ENCODE results near the gene DDX39B. TPM values are rescaled to one million over a fixed set of nuclear protein-coding genes. Genes with fewer than 3 reads are reported as not detected.

Gene DDX39B
- total RNA-seq, 6 experiments from 2014 or later = 85.2 to 145 (median 102) TPM

DNA sequence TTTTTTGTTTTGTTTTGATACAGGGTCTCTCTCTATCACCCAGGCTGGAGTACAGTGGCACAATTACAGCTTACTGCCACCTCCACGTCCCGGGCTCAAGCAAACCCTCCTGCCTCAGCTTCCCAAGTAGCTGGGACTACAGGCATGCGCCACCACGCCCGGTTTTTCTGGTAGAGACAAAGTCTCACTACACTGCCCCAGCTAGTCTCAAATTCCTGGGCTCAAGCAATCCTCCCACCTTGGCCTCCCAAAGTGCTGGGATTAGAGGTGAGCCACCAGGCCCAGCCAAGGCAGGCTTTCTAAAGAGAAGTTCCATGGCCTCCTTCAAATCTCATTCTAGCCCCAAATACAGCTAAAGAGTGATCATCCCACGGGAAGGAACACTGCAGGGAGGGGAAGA lies 7.8 kb downstream of the DDX39B start:
- intact Hi-C loops (cut with DNase I) = no loop called here

DNA sequence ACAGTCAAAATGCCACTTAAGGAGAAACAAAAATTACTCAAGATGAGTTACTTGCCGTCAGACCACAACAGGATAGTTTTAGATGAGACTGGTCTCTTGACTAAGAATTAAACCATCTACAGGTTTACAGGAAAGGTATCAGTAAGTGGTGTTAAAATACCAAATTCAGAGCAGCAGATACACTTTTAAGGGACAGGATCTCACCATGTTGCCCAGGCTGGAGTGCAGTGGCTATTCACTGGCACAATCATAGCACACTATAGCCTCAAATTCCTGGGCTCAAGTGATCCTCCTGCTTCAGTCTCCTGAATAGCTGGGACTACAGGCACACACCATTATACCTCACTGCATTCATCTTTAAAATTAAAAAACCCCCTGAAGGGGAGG lies 8.4 kb downstream of the DDX39B start:
- Histone ChIP-seq H3K27ac (no peak overlapping the region), H3K4me1 (peaks cover 0 to under 1% (median 0%) of the 10 kb centered on the region in 4 donors), H3K36me3 (peaks cover 12 to 86% (median 47%) of the 10 kb centered on the region in 4 donors), H3K27me3 (no peaks in the 10 kb centered on the region), H3K9me3 (no peaks in the 10 kb centered on the region), H3K4me3 (no peak overlapping the region)
- 86% methylated on average over 1 of the region's 1 CpG for WGBS (ENCODE audit: insufficient coverage, low coverage, low lambda C conversion rate, missing lambda C conversion rate)
- intact Hi-C loops (cut with DNase I) = no loop called here
- no peak for ATAC-seq
- TF ChIP-seq POLR2A (IDR thresholded peaks at IDR 0.05) = no peak
- TF ChIP-seq, protein P1, sequence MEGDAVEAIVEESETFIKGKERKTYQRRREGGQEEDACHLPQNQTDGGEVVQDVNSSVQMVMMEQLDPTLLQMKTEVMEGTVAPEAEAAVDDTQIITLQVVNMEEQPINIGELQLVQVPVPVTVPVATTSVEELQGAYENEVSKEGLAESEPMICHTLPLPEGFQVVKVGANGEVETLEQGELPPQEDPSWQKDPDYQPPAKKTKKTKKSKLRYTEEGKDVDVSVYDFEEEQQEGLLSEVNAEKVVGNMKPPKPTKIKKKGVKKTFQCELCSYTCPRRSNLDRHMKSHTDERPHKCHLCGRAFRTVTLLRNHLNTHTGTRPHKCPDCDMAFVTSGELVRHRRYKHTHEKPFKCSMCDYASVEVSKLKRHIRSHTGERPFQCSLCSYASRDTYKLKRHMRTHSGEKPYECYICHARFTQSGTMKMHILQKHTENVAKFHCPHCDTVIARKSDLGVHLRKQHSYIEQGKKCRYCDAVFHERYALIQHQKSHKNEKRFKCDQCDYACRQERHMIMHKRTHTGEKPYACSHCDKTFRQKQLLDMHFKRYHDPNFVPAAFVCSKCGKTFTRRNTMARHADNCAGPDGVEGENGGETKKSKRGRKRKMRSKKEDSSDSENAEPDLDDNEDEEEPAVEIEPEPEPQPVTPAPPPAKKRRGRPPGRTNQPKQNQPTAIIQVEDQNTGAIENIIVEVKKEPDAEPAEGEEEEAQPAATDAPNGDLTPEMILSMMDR (IDR thresholded peaks at IDR 0.05) = no peak
- DNase-seq = no peak

More for the DNA sequence above, 7.8 kb downstream of the DDX39B start:
- H3K4me3 ChIP-seq = no peak overlapping the region
- peaks cover 12 to 92% (median 50%) of the 10 kb centered on the region in 4 donors for H3K36me3 ChIP-seq
- 93% methylated on average over 6 of the region's 6 CpGs for WGBS (ENCODE audit: insufficient coverage, low coverage, low lambda C conversion rate, missing lambda C conversion rate)
- DNase-seq = no peak
- H3K4me1 ChIP-seq = peaks cover 0 to 6% (median under 1%) of the 10 kb centered on the region in 4 donors
- TF ChIP-seq, protein P1 (IDR thresholded peaks at IDR 0.05) = no peak
- no peak for TF ChIP-seq POLR2A (IDR thresholded peaks at IDR 0.05)
- ATAC-seq = no peak
- H3K9me3 ChIP-seq = no peaks in the 10 kb centered on the region
- H3K27ac ChIP-seq = no peak overlapping the region
- H3K27me3 ChIP-seq = no peaks in the 10 kb centered on the region

DNA sequence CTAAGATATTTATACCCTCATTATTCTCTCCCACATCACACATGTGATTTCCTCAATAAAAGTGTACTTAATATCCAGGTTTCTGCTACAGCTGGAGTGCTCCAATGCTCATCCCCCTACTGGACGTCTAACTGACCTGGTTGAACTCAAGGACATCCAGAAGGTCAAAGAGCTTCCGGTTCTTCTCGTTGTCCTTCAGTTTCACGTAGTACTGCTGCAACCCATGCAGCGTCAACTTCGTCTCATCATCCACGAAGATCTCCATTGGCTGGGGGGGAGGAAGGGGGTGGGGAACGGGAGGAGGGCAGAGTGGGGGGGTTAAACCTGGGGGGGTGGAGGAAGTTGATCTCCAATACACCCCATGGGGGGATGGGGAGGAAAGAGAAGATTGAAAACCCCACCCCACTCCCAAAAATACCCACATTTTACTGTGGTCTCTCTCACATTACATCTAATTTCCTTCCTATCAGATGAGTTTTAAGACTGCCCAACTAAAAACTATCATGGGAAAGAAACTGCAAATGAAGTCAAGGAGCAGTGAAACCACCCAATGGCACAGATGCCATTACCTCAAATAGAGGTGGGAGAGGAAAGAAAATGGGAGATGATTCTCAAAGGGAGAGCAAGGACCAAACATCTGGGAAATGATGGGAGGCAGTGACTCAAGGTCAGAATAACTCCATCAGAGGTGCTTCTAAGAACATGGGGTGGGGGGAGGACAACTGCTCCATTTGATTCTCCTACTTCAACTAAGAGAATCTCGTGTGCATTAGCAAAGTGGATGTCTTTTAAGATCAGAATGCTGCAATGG lies 9.0 kb downstream of the DDX39B start:
- no peaks in the 10 kb centered on the region for H3K4me1 ChIP-seq
- no peak overlapping the region for H3K4me3 ChIP-seq
- DNase-seq = no peak
- intact Hi-C loops (cut with DNase I) = no loop called here
- peak in 2 of 4 donors; percentile 18 to 25 for ATAC-seq
- 56% methylated on average over 8 of the region's 9 CpGs for WGBS (ENCODE audit: insufficient coverage, low coverage, low lambda C conversion rate, missing lambda C conversion rate)
- TF ChIP-seq, protein P1 (IDR thresholded peaks at IDR 0.05) = no peak
- no peak for TF ChIP-seq POLR2A (IDR thresholded peaks at IDR 0.05)
- H3K36me3 ChIP-seq = peaks cover 12 to 80% (median 43%) of the 10 kb centered on the region in 4 donors
- H3K27me3 ChIP-seq = no peaks in the 10 kb centered on the region
- H3K27ac ChIP-seq = no peak overlapping the region
- no peaks in the 10 kb centered on the region for H3K9me3 ChIP-seq

GRCh38 chr6:31531771-31532643 lies 9.8 kb downstream of the DDX39B start:
- no peak overlapping the region for H3K4me3 ChIP-seq
- TF ChIP-seq, protein P1 (IDR thresholded peaks at IDR 0.05) = no peak
- no peak for TF ChIP-seq POLR2A (IDR thresholded peaks at IDR 0.05)
- H3K36me3 ChIP-seq = peaks cover 12 to 72% (median 40%) of the 10 kb centered on the region in 4 donors
- WGBS (ENCODE audit: insufficient coverage, low coverage, low lambda C conversion rate, missing lambda C conversion rate) = 75% methylated on average over 8 of the region's 9 CpGs
- H3K9me3 ChIP-seq = no peaks in the 10 kb centered on the region
- intact Hi-C loops (cut with DNase I) = no loop called here
- ATAC-seq (no peak), DNase-seq (no peak)
- H3K4me1 ChIP-seq = no peaks in the 10 kb centered on the region
- H3K27ac ChIP-seq = no peak overlapping the region
- no peaks in the 10 kb centered on the region for H3K27me3 ChIP-seq
